PC-9 (cell line): Measurements from ENCODE around the gene ATG9A.
"Not testable (repeated sequence)": the region's sequence is repeated elsewhere in the genome, so short reads cannot be mapped to it uniquely, and the experiment has no call there.

Source experiments
- EZH2 ChIP-seq: fragments of 200-600 bp; sonication (generic); IDR thresholded peaks from 2 replicates; pipeline ENCODE4 v1.8.0; 2017; ENCODE audit warnings: antibody characterized with exemption, low read depth
- TF ChIP-seq, protein P1 (sequence below): fragments of 200-600 bp; sonication (generic); conservative IDR thresholded peaks from 2 replicates; pipeline ENCODE4 v1.6.1; 2017; ENCODE audit warnings: mixed run types, antibody characterized with exemption, mild to moderate bottlenecking, moderate library complexity

DNA sequence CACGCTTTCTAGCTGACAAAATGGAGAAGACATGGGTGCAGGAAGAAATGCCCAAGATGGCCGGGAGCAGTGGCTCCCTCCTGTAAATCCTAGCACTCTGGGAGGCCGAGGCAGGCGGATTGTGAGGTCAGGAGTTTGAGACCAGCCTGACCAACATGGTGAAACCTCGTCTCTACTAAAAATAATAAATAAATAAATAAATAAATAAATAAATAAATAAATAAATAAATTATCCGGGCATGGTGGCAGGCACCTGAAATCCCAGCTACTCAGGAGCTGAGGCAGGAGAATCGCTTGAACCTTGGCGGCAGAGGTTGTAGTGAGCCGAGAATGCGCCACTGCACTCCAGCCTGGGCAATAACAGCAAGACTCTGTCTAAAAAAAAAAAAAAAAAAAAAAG is 29.5 kb upstream of the ATG9A start:
- not testable (repeated sequence) for TF ChIP-seq EZH2
- TF ChIP-seq, protein P1, sequence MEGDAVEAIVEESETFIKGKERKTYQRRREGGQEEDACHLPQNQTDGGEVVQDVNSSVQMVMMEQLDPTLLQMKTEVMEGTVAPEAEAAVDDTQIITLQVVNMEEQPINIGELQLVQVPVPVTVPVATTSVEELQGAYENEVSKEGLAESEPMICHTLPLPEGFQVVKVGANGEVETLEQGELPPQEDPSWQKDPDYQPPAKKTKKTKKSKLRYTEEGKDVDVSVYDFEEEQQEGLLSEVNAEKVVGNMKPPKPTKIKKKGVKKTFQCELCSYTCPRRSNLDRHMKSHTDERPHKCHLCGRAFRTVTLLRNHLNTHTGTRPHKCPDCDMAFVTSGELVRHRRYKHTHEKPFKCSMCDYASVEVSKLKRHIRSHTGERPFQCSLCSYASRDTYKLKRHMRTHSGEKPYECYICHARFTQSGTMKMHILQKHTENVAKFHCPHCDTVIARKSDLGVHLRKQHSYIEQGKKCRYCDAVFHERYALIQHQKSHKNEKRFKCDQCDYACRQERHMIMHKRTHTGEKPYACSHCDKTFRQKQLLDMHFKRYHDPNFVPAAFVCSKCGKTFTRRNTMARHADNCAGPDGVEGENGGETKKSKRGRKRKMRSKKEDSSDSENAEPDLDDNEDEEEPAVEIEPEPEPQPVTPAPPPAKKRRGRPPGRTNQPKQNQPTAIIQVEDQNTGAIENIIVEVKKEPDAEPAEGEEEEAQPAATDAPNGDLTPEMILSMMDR = not testable (repeated sequence)
